Hematopoietic multipotent progenitor cell treated with erythropoietin and hydrocortisone succinate and interleukin-3 and kit ligand, for 17 days (in vitro differentiated cells): Measurements from ENCODE around the gene ITSN2.
"Not testable (repeated sequence)": the region's sequence is repeated elsewhere in the genome, so short reads cannot be mapped to it uniquely, and the experiment has no call there.

Experiments
- DNase-seq: peaks from one replicate; pipeline ENCODE4 v3.0.0-alpha.2; 2015; ENCODE audit warnings: low spot score

The ITSN2 gene

GRCh38 chr2:24360050-24360962, at the start of gene ITSN2:
ITSN2 (minus strand) TSS chr2:24360536; CDS start chr2:24328082, 32,454 bp downstream.
- peak; percentile 74 for DNase-seq

- no peak for DNase-seq
Observed at GRCh38 chr2:24409171-24409570, 48.8 kb upstream of the ITSN2 start.

- not testable (repeated sequence) for DNase-seq
Observed at GRCh38 chr2:24408704-24409103, 48.4 kb upstream of the ITSN2 start.

GRCh38 chr2:24404491-24404921, 44.2 kb upstream of the ITSN2 start:
- no peak for DNase-seq

GRCh38 chr2:24403832-24404212, 43.5 kb upstream of the ITSN2 start:
- DNase-seq, result no peak

- no peak for DNase-seq
Observed at GRCh38 chr2:24403168-24403831, 43.0 kb upstream of the ITSN2 start.

- no peak for DNase-seq
Observed at GRCh38 chr2:24402242-24403097, 42.1 kb upstream of the ITSN2 start.

GRCh38 chr2:24400207-24400907, 40.0 kb upstream of the ITSN2 start:
- no peak for DNase-seq

GRCh38 chr2:24399434-24400206, 39.3 kb upstream of the ITSN2 start:
- no peak for DNase-seq

- no peak for DNase-seq
Observed at GRCh38 chr2:24394998-24395397, 34.7 kb upstream of the ITSN2 start.

- no peak for DNase-seq
Observed at GRCh38 chr2:24392542-24393059, 32.3 kb upstream of the ITSN2 start.

GRCh38 chr2:24385366-24385765, 25.0 kb upstream of the ITSN2 start:
- DNase-seq, result no peak

- DNase-seq, result peak; percentile 66
Observed at GRCh38 chr2:24382363-24383073, 22.2 kb upstream of the ITSN2 start.

- DNase-seq, result no peak
Observed at GRCh38 chr2:24380820-24381219, 20.5 kb upstream of the ITSN2 start.

GRCh38 chr2:24375349-24376087, 15.2 kb upstream of the ITSN2 start:
- DNase-seq, result no peak

GRCh38 chr2:24374301-24374700, 14.0 kb upstream of the ITSN2 start:
- no peak for DNase-seq

- no peak for DNase-seq
Observed at GRCh38 chr2:24372033-24372432, 11.7 kb upstream of the ITSN2 start.

GRCh38 chr2:24365826-24366225, 5.5 kb upstream of the ITSN2 start:
- DNase-seq, result no peak

- DNase-seq, result peak; percentile 34
Observed at GRCh38 chr2:24365051-24365450, 4.7 kb upstream of the ITSN2 start.
